NCI-H2196 treated with DMSO at 0.1 percent for 48 hours (cell line): ENCODE data around the gene CSNK1E.
"Not testable (repeated sequence)": the region's sequence is repeated elsewhere in the genome, so short reads cannot be mapped to it uniquely, and the experiment has no call there.

Experiments used
- DNase-seq: peaks from one replicate; lab custom pipeline; 2025; ENCODE audit not compliant: unreplicated experiment; lab: John Stamatoyannopoulos, UW

The CSNK1E gene

DNA sequence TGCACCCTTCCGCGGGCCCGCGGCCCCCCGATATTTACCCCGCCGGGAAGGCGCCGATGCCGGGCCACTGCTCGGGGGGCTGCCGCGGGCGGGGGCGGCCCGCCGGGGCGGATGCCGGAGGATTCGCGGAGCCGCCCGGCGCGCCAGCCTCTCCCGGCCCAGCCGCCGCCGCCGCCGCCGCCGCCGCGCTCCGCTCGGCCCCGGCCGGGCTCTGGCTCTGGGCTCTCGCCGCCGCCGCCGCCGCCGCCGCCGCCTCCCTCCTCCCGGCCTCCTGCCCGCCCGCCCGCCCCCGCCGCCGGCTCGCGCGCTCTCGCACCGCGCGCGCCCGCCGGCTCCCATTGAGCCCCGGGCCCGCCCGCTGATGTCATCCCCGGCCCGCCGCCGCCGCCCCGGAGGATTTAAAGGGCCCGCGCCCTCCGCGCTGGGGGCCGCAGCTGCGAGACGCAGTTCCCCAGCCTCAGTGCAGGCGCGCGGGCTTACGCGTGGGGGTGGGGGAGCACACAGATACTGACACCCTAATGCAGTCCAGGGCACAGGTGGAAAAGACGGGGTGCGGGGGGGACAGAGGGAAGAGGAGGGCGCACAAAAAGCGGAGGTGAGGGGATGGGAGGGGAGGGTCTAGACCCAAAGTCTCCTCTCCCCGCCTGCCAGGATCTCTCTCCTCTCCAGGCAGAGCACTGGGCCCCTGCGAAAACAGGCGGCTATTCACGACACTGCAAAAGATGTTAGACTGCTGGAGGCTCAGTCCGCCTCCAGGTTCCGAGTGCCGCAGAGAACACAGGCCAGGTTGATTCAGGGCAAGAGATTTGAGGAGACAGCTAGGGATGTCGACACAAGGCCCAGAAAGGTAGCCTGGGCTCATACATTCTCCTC, at the start of gene CSNK1E:
CSNK1E (minus strand) TSS at position 312 of the 873 bp plus-strand sequence. CDS start 3,276 bp downstream, outside the sequence.
- DNase-seq = no peak

DNA sequence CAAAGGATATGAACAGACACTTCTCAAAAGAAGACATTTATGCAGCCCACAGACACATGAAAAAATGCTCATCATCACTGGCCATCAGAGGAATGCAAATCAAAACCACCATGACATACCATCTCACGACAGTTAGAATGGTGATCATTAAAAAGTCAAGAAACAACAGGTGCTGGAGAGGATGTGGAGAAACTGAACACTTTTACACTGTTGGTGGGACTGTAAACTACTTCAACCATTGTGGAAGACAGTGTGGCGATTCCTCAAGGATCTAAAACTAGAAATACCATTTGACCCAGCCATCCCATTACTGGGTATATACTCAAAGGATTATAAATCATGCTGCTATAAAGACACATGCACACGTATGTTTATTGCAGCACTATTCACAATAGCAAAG, 48.6 kb upstream of the CSNK1E start:
- not testable (repeated sequence) for DNase-seq

DNA sequence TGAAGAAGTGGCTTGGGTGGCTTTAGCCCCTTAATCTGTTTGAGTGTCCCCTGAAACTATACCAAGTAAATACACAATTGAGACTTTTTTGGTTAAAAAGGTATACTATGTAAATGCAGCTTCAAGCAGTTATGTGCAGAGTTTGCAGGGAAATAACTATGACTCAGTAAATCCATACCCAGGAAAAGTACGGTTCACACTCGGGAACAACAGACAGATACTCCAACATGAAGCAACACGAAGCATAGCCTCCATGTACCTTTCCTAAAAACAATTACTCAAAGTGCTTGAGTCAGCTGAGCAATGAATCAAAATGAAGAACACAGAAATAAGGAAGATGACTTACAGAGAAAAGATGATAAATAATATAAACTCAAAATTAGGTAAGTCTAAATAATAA, 47.9 kb upstream of the CSNK1E start:
- DNase-seq = not testable (repeated sequence)

DNA sequence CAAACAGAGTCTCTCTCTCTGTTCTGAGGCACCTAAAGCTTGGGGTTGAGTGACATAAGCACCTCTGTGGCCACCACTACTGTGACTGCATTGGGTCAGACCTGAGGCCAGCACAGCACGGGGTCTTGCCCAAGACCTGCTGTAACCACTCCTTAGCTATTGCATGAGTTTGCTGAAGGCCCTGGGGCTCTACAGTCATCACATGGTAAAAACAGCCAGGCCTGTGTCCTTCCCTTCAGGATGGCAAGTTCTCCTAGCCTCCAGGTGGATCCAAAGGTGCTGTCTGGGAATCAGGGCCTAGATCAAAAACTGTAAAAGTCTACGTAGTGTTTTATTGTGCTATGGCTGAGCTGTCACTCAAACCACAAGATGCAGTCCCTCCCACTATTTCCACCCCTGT, 43.3 kb upstream of the CSNK1E start:
- not testable (repeated sequence) for DNase-seq

DNA sequence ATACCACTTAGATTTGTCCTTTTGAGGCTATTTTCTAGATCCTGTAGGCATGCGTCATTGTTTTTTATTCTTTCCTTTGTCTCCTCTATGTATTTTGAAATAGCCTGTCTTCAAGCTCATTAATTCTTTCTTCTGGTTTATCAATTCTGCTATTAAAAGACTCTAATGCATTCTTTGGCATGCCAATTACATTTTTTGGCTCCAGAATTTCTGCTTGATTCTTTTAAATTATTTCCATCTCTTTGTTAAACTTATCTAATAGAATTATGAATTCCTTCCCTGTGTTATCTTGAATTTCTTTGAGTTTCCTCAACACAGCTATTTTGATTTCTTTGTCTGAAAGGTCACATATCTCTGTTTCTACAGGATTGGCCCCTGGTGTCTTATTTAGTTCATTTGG, 42.6 kb upstream of the CSNK1E start:
- not testable (repeated sequence) for DNase-seq

DNA sequence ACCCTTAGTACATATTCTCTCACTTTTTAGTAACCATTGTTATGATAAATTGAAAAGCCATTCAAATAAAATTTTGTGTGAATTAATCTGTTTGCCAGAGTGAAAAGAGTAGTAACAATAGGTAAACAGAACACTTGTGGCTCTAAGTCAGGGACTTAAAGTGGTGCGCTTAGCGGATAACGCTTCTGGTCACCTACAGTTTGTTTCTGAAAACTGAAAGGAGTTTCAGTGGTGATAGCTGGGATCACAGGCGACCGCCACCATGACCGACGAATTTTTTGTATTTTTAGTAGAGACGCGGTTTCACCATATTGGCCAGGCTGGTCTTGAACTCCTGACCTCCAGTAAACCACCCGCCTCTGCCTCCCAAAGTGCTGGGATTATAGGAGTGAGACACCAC, 40.7 kb upstream of the CSNK1E start:
- not testable (repeated sequence) for DNase-seq

DNA sequence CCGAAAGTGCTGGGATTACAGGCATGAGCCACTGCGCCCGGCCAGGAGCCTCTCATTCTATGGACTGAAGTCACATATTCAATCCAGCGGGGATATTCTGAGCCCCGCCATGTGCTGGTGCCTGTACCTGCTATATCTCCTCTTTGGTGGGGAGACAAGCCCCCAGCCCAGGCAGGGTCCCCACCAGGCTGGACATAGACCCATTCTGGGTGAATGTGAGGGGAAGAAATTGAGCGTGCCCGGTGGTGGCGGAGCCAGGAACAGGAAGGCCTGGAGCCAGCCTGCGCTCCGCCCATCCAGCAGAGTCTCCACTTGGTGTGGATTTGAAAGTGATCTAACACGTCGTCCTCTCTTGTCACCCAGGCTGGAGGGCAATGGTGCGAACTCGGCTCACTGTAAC, 38.0 kb upstream of the CSNK1E start:
- DNase-seq = no peak

DNA sequence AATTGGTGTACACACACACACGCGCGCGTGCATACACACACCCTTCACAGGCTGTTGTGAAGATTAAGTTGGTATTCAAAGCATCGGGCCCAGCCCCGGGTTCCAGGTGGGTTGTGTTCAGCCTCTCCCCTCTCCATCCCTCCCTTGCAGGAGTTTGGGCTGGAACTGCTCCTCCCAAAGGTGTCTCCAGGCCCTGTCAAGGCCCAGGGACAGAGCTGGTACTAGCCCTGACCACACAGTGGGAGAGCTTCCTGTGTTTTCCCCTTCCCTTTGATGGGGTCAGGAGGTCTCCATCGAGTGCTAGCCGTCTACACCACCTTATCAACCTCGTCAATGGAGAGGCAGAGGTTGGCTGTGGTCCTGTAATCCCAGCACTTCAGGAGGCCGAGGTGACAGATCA, 36.5 kb upstream of the CSNK1E start:
- DNase-seq = no peak

DNA sequence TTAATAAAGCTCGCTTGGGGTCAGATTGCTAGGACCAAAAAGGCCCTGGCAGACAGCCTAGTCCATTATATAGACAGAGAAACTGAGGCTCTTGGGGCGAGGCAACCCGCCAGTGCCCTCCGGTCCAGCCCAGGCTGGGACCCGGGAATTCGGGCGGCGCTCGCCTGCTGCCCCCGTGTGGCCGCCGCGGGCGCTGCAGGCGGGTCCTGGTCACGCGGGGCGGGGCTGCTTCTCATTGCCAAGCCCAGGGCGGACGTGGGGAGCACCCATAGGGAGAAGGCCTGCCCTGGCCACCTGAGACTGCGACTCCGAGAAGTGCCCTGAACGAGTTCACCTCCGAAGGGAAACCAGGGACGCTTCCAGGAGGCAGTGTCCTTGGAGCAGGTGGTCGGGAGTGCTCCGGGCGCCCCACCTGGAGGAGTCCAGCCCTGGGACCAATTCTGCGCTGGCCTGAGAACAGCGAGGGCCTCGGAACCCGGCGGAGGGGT, 36.0 kb upstream of the CSNK1E start:
- DNase-seq = no peak

DNA sequence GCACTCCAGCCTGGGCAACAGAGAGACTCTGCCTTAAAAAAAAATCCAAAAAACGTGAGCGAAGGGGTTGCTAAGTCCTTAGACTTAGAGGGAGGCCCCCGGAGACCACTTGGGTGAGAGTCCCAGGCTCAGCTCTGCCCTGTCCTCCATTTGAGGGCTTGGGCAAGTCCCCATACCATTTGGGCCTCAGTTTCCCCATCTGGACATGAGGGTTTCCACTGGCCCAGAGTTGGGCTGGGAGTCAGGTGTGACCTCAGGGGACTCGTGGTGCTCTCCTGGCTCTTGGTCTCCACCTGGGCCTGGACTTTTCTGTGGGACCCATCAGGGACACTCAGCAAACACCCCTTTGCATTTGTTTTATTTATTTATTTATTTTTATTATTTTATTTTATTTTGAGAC, 35.2 kb upstream of the CSNK1E start:
- DNase-seq = no peak

DNA sequence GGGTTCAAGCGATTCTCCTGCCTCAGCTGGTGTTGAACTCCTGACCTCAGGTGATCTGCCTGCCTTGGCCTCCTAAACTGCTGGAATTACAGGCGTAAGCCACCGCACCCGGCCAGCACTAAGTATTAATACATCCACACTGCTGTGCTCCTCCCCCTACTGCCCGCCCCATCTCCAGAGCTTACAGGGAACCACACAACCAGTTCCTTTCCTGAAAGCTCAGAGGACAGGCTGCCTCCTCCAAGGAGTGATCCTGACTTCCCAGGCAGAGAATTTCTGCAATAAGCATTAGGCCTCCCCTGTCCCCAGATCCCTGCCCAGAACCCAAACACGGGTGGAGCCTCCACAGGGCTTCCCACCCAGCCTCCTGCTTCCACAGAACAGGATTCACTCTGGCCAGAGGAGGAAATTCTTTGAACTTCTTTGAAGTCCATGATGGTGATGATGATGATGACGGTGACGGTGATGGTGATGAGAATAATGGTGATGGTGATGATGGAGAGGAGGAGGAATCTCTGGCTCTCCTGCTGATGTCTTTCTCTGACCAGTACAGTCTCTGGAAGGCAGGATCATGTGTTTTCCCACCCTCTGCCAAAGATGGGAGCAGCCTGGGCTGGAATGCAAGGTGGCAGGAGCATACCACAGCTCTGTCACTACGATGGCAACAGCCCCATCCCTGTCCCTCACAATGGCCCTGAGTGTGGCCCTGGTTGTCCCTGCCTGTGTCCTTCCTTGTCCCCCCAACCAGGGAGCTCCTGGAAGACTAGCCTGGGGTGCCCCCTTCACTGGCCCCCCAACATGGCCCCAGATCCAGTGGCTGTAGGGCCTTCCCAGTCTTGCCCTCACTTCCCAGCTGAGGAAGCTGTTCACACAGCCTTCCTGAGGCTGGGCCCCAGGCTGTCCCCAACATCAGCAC, 33.5 kb upstream of the CSNK1E start:
- no peak for DNase-seq

DNA sequence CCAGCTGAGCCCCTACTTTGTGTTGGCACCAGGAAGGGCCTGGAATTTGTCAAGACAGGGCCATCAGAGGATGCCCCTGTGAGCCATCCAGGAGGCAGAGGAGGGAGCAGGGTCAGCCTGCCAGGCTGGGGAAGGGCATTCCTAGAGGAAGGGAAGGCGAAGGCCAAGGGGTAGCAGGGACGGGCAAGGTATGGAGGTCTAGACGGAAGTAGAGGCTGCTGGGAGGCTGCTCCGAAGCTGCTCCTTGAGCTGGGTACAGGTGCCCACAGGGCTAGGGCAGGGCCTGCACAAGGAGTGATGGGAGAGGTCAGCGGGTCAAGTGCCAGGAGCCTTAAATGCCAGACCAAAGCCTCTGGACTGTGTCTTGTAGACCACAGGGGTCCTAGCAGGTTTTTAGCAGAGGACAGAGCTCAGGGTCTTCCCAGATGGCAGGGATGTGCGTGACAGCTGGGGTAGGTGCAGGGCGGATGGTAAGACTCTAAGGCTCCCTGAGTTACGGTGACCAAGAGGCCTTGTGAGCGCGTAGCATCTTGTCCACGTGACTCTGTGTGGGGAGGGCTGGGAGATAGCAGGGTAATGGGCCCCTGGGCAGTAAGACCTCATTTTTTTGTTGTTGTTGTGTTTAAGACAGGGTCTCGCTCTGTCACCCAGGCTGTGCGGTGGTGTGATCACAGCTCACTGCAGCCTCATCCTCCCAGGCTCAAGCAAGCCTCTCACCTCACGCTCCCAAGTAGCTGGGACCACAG, 31.7 kb upstream of the CSNK1E start:
- no peak for DNase-seq

DNA sequence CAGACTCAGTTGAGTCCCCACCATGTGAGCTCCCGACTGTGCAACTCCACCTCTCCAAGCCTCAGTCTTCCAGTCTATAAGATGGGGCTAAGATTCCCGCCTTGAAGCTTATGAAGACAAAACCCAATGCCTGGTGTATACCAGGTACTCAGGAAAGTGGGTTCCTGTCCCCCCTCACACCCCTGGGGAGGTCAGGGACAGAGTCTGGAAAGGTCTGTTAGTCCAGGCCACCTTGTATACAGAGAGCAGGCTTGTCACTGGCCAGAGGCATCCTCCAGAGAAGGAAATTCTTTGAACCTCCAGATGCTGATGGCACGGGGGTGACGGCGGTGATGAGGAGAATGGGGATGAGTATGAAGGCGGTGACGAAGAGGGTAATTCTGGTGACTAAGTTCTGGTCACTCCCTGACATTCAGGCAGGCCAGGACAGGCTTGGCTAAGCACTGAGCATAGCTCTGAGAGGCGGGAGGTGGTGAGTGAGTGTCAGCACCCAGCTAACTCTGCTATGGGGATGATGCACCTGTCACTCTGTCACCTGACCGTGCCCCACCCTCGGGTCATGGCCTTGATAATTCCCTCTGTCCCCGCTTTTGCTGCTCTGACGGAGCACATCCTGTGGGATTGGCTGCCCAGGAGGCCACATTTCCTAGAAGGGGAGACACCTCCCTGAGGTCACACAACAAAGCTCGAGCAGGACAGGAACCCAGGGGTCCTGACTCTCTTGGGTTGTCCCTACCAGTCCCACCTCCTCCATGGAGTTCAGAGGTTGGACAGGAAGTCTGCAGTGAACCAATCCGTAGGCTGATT, 30.9 kb upstream of the CSNK1E start:
- DNase-seq = no peak

DNA sequence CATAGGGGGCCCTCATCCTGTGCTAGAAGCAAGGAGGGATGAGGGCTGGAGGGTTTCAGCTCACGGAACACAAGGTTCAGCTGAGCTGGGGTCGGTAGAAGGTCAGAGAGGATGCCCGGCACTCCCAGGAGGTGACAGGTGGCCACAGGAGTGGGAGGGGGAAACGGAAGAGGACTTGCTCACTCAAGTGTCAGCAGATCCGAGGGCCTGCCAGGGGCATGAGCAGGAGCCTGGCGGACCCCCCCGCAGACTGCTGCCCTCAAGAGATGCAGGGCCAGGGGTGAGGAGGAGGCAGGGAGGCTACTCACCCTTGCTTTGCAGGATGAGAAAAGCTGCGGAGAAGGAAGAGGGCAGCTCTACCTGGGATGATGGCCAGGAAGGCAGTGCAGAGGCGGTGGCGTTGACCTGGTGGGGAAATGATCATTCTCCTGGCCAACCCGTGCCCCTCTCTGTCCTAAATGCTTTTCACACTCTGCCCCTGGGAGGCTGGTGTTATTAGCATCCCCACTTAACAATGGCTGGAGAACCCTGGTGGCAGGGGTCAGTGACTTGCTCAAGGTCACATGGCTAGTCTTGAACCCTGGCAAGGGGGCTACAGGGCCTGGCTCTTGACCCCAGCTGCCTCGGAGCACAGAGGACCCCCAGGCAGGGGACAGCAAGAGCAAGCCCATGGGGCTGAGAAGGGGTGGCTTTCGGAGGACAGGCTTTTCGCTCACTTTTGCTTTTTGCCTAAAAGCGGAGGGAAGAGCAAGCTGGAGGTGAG, 30.1 kb upstream of the CSNK1E start:
- DNase-seq = no peak

DNA sequence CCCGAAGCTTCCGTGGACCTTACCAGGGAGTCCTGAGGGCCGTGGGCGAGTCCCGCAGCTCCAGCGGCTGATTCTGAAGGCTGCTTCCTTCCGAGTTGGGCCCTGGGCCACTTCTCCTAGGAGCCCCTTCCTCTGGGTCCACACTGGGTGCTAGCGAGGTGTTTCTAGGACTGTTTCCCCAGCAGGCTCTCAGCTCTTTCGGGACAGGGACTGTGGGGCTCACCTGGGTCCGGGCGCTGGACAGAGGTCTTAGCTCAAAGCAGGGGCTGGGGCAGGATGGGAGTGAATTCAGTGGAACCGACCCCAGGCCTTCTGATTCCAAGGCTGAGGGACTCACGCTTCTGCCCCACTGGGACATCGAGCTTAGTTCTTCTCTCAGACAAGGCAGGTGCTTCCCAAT, 29.3 kb upstream of the CSNK1E start:
- DNase-seq = no peak

DNA sequence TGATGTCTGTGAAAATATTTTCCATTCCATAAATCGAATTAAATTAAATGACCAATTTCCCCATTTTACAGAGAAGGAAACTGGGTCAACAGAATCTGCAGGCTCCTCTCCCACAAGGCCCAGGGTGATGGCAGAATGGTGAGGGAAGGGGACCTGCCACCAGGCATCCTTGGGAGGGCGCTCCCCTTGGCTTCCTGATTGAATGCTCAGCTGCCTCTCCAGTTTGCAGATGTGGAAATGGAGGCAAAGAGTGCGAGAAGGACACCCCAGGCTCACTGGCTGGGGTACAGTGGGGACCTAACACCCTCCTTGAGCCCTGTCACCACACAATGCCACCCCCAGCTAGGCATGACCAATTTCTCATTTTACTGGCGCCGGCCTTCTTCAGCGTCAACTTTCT, 28.5 kb upstream of the CSNK1E start:
- DNase-seq = no peak

DNA sequence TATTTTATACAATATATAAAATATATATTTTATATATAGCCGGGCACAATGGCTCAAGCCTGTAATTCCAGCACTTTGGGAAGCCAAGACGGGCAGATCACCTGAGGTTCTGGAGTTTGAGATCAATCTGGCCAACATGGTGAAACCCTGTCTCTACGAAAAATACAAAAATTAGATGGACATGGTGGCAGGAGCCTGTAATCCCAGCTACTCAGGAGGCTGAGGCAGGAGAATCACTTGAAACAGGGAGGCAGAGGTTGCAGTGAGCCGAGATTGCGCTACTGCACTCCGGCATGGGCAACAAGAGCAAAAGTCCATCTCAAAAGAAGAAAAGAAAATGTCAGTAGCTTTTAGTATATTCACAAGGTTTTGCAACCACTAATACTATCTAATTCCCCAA, 22.7 kb upstream of the CSNK1E start:
- not testable (repeated sequence) for DNase-seq

DNA sequence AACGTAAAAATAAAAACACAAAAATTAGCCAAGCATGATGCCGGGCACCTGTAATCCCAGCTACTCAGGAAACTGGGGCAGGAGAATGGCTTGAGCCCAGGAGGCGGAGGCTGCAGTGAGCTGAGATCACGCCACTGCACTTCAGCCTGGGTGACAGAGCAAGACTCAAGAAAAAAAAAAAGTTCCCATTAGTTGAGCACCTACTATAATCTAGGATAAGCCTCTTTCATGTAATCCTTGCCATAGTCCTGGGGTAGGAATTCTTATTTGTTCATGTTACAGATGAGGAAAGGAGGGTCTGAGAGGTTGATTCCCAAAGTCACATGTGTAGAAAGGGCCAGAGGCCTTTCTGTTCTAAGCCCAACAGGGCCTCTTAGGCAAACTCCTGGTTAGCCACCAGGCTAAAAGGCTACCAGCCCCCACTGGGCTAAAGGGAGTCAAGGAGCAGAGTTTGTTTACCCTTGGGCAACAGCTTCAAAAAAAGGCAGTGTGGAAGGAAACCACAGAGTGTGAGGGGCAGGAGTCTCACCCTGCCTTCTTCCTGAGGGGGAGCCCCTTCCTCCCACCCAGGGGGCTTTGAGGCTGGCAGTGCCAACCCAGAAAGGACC, 21.6 kb upstream of the CSNK1E start:
- no peak for DNase-seq

DNA sequence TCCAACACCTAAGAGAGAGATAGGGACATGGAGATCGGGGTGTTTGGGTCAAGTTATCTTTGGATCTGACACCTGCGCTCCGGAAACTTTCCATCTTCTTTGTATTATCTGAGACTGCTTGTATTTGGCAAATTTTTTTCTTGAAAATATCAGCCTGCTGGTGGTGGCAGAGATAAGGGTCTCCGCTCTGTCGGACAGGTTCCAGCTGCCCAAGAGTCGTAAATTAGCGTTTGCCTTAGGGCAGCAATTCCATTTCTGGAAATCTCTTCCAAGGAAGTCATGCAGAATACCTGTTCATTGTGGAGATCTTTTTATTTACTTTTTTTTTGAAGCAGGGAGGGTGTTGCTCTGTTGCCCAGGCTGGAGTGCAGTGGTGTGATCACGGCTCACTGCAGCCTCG, 19.5 kb upstream of the CSNK1E start:
- DNase-seq = no peak
